Hepatocyte (in vitro differentiated cells): Measurements from ENCODE around the gene FGFR3.

Source experiments
- CTCF ChIP-seq: fragments of 200-600 bp; sonication (generic); IDR thresholded peaks from 2 replicates; pipeline ENCODE4 v1.5.1; 2016; ENCODE audit warnings: antibody characterized with exemption, mild to moderate bottlenecking; ENCODE audit not compliant: poor library complexity
- EZH2 ChIP-seq: fragments of 200-600 bp; sonication (generic); IDR thresholded peaks from 2 replicates; pipeline ENCODE4 v1.6.1; 2016; ENCODE audit warnings: antibody characterized with exemption, mild to moderate bottlenecking, borderline replicate concordance

- TF ChIP-seq CTCF (no peak), EZH2 (no peak)
Measured at GRCh38 chr4:1754336-1754735, 38.8 kb upstream of the FGFR3 start.
